NCI-H1694 (cell line): Measurements from ENCODE around the gene SIRT7.

Source experiments
- DNase-seq: peaks from one replicate; lab custom pipeline; 2025; lab: John Stamatoyannopoulos, UW

SIRT7 gene

DNA sequence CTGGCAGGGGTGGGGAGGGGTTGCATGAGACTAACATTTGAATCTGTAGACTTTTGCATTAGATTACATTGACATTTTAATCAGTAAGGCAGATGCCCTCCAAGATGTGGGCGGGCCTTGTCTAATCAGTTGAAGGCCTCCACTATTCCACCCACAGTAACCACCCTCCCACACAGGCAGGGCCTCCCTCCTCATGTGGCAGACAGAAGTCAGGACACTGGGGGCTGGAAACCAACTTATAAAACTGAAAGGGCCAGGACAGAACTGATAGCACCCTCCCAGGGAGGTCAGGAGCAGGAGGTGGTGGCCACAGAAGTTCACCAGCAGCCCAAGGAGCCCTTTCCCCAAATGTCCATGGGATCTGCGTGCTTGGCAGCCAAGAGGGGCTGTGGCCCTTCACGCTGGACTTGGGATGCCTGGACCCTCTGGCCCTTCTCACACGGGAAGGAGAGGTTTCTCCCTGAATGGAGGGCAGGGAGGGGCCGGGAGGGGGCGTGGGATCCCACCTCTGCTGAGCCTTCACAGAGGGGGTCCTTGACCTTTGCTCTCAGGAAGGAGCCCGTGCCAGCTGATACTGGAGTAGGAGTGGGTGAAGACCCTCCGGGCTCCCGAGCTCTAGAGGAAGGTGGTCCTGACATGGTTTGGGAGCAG is 14.5 kb upstream of the SIRT7 start:
- no peak for DNase-seq

DNA sequence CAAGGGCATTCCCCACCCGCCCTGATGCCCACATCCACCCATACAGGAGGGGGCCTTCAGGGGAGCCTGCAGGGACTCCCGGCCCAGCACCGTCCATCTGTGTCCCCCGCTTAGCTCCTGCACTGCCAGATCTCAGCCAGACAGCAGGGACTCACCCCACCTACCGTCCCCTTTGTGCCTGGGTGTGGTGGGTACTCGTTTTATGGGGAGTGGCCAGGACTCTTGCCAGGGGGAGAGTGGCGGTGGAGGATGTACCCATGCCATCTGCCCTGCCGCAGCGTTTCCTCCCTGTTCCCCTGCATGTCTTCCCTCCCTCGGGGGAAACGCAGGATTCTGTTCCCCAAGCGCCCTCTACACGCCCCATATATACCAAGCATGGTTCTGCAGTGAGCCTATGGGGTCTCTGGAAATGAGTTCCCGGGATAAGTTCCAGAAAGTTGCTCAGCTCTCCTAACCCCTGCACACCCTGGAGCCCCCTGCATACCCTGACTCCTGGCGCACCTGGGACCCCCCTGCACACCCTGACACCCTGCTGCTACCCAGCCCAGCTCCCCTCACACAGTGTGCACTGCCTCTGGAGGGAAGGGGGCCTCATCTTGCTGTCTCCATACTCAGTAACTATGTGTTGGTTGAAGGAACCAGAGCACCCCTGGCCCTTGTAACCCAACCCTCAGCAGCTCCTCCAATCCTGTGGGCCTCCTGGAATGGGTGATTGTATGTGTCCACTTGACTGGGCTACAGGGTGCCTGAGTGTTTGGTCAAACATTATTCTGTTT is 13.8 kb upstream of the SIRT7 start:
- peak; percentile 88 for DNase-seq

DNA sequence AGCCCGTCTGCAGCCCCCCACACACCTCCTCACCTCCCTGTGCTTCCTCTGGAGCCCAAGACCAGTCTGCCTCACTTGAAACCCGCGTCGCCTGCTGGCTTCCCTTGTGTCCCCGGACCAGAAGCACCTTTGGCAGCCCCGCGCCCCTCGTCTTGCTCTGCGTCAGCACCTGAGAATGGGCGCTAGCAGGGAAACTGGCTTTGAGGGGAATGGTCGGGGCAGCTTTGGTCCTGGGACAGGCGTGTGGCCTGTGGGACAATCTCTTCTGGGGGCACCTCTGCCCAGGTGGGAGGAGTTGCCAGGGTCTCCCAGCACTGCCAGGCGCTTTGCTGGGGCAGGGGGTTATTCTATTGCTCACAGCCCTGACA is 13.2 kb upstream of the SIRT7 start:
- no peak for DNase-seq

DNA sequence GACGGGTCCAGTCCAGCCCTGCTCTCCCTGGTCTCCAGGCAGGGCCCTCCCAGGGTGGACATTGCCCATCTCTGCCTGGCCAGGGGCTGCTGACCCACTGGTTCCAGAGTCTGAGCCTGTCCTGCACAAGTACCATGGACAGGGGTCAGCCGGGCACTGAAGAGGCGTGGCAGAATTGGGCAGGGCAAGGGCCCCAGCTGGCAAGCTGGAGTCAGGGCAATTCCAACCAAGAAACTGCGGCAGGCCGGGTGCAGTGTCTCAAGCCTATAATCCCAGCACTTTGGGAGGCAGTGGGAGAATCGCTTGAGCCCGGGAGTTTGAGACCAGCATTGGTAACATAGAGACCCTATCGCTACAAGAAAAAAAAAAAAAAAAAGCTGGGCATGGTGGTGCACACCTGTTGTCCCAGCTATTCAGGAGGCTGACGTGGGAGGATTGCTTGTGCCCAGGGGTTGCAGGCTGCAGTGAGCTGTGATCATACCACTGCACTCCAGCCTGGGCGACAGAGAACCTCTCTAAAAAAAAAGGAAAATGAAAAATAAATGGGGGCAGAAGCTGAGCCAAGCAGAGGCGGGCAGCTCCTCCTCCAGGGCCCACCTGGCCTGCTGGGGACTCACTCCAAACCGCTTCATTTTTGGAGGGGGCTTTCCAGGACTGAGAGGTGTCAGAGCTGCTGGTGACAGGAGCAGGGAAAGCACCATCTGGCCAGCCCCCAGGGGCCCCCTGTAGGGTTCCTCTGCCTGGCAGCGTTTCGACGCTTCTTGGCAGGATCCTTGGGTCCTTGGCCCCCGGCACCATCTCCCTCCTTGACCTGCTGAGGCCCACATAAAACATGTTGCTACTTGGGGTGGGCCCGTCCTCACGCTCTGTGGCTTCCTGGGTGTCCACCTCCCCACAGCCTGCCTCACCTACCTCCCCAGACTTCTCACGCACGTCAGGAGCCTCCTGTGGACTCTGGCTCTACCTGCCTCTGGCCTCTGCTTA is 12.5 kb upstream of the SIRT7 start:
- no peak for DNase-seq

DNA sequence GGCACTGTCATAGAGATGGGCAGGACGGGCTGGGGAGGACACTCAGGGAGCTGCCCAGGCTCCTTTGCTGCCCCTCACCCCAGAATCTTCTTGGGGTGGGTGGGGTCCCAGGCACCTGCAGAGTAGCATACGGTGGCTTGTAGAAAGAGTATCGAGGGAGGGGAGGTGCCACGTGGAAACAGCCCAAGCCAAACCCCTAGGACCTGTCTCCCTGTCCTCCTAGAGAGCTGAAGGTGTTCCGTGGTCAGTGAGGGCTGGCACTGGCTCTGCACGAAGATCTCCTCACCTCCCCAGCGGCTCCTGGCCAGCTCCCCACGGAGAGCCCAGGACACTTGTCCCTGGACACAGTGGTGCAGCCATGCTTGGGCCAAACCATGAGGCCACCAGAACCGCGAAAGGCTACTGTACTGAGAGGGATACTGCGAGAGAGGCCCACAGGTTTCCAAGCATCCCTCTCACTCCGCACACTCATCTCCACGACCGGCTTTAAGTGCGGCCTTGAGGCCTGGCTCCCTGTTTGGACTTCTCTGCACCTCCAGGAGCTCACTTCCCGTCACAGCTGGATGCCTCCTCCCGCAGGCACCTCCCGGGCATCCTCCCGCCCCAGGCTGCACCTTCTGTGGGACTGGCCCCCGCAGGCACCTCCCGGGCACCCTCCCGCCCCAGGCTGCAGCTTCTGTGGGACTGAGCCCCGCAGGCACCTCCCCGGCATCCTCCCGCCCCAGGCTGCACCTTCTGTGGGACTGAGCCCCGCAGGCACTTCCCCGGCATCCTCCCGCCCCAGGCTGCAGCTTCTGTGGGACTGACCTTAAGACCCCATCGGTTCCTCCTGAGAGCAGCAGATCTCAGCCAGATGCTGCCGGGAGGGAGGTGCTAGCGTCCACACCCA is 11.5 kb upstream of the SIRT7 start:
- no peak for DNase-seq

DNA sequence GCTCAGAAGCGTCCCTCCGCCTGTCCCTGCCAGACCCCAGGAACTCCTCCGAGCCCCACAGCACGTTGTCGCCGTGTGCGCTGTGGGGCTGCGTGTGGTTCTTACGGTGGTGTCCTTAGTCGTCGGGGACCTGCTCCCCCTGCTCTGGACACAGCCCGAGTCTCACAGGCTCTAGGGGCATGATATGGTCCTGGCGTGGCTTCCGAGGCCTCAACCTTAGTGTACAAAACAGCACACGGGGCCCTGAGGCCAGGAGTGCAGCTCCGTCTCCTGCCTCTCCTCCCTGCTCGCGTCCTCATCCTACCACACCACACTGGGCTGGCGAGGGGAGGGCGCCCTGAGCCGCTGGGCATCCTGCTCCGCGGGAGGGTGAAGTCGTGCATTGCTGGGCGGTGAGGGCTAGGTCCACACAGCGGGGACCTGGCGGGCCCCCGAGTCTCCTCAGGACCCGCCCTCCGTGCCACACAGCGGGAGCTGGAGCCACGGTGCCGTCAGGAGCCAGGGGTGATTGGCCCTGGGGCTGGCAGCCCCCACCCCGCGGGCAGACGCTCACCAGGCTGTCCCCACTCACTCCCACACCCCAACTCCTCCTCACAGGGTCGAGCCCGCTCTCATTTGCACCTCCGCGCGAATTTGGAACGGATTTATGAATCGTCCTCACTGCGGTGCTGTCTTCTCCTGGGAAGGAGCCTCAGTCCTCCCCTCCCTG is 10.7 kb upstream of the SIRT7 start:
- no peak for DNase-seq

DNA sequence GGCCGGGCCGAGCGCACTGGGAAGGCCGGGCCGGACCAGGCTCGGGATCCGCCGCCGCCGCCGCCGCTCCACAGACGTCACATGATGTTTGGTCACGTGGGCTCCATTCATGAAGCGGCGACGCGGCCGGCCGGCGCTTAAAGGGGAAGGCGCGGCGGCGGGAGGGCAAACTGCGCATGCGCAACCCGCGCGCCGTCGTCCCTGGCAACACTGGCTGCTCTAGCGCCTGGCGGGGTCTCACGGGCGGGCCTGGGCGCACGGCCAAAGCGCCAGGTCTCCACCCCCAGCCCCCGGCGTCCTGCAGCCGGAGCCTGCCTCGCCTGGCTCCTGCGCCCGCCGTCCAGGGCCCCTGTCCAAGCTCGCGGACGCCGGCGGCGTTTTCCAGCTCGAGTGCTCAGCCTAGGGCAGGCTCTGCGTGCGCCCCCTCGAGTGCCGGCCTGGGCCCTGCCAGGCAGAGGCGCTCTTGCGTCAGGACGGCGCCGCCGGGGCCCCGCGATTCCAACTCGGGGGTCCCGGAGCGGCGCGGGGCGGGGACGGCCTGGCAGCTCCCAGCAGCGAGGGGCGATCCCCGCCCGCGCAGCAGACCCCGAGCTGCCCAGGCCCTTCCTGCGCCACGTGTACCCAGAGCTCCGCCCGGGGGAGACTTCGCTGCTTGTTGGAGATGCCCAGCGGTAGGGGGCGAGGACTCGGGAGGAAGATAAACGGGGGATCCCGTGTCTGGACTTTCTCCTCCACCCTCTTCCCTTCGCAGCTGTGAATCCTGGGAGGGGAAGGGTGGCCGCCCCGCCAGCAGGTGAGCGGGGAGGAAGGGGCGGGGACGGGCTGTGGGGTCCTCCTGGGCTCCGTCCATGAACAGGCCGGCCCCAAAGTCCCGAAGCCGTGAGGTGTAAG is 9.9 kb upstream of the SIRT7 start, which contains the start of gene MAFG:
TSS of gene MAFG (minus strand) at position 83 of the 891 bp plus-strand sequence. CDS start 4,550 bp downstream, outside the sequence.
- peak; percentile 96 for DNase-seq

DNA sequence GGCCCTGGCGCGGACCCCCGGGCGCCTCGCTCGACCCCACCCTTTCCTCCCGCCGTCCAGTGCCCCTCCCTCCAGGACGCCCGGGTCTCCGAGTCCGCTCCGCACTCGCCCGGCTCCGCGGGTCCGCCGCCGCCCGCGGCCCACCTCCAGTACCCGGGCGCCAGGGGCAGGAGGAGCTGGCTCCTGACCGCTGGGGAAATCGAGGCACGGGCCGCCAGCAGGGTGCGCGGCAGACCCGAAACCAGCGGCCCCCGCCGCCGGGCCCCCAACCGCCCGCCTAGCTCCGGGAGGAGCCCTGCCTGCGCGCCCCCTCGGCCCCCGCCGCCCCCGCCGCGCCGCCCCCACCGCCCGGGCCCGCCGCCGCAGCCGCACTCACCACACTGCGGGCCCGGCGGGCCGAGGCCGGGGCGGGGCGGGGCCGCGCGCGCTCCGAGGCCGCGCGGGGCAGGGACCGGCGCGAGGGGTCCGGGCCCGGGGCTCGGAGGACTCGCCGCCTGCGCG is 9.2 kb upstream of the SIRT7 start:
- no peak for DNase-seq

DNA sequence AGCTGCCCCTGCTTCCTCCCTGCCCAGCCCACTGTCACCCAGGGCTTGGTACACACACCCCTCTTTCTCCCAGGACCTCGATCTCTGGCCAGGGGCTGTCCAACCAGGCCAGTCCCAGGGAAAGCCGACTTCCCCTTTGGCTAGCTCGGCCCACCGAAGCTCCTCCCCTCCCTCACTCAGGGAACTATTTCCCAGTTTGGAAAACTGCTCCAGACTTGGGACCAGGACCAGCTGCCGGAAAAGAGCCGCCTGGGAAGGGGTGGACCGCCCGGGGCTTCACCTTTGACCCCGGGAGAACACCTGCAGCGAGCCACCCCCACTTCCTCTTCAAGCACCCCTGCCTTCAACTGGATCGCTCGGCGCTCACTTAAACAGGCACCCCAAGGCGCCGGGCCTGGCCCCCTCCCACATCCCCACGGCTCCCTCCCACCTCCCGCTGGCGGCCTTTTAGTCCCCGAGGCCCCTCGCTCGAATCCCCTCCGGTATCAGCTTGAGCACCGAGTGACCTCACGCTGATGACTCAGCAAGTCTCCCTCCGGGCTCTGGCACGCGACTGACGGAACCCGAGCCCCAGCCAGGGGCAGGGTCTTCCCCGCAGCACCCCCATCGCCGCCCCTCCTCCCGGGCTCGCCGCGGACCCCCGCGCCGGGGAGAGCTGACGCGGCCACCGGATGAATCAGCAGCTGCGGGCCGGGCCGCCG is 8.6 kb upstream of the SIRT7 start:
- no peak for DNase-seq

DNA sequence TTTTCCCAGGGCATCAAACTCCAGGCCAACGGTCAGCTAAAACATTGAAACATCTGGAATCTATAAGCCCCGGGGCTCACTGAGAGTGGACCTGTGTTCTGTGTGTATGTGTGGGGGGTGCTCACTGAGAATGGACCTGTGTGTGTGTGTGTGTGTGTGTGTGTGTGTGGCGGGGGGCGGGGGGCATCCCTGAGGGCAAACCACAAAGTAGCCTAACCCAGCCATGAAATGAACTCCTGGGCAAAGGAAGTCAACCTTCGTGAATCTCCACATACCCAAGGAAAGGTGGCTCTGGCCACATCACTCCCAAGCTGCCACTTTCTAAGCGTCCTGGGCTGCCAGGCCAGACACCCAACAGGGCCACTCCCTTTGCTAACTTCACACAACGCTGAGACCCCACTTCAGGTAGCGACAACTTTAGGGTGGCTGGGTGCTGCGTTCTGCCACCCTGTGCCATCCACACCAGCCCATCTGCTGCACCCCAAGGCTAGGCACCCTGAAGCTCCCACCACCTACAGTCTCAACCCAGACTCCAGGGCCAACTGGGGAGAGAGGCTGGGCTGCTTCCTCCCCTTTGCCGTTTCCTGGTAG is 8.0 kb upstream of the SIRT7 start:
- no peak for DNase-seq

DNA sequence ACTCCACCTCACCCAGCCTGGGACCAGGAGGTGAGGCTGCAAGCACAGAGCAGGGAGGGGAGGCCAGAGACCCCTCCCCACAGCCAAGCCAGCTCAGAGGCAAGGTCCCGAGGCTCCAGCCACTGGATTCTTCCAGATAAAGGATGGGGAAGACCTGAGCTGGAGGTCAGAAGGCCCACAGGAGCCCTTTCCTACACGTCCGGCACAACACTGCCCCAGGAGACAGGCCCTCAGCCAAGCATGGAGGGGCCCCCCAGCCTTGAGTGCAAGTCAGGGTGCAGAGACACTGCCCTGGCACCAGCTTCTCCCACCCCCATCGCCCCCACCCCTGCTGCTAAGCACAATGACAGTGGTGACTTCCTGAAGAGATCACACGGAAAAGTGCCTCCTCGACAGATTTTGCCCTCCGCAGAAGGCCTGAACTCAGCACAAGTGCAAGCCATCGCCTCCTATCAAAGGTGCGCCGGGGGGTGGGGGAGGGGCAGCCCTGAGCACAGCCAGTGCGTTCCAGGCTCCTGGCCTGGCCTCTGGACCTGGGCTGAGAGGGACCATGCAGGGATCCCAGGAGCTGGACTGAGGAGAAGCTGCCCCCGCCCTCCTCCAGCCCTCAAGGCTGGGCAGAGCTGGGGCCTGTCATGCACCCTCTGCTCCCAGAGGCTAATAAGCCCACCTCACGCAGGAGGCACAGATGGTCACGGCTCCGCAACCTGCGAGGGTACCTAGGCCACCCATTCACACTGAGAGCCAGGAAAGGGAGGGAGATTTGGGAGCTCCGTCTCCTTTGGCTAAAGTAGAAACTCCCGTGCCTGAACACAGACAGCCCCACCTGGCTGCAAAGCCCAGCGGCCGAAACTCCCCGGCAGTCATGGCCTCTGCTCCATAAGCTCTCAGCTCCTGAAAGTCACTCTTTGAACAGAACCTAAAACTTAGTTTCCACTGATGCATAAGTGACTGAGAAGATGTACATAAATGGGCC is 6.9 kb upstream of the SIRT7 start:
- no peak for DNase-seq

DNA sequence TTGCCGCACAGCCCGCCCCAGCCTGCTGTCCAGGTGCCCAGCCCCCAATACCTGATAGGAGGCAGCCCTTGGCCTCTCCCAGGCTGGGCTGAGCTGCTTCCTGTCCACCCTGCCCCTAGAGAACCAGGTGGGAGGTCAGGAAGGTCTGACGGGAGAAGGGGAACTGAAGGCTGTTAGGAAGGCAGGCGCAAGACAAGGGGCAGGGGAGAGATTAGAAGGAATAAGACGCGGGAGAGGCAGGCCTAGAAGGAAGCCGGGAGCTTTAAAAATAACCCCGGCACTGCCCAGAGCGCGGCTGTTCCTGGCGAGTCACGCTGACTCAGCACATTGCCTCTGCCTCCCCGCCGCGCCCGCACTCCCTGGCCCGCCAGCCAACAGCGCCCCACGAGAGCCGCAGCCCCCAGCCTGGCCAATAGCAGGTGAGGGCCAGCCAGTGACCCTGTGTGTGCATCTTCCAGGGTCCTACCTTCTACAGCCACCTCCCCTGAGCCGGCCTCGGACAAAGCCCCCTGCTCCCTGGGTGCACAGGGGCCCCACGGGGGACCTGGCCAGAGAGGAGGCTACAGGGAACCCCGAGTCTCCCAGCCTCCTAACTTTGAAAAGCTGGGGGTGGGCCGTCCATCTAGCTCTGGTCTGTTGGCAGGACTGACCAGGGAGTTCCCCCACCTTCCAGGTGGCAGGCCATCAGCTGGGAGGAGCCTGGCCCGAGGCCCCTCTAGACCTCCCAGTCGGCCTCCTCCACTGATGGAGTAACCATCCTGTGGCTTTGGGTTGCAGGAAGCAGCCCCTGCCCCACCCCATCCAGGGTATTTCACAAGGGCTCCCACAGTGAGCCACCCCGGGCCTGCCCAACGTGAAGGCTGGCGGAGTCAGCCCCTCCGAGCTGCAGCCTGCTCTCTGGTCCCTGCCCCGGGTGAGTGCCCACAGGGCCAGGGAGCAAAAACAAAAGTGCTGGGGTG is 5.6 kb upstream of the SIRT7 start:
- DNase-seq: no peak

DNA sequence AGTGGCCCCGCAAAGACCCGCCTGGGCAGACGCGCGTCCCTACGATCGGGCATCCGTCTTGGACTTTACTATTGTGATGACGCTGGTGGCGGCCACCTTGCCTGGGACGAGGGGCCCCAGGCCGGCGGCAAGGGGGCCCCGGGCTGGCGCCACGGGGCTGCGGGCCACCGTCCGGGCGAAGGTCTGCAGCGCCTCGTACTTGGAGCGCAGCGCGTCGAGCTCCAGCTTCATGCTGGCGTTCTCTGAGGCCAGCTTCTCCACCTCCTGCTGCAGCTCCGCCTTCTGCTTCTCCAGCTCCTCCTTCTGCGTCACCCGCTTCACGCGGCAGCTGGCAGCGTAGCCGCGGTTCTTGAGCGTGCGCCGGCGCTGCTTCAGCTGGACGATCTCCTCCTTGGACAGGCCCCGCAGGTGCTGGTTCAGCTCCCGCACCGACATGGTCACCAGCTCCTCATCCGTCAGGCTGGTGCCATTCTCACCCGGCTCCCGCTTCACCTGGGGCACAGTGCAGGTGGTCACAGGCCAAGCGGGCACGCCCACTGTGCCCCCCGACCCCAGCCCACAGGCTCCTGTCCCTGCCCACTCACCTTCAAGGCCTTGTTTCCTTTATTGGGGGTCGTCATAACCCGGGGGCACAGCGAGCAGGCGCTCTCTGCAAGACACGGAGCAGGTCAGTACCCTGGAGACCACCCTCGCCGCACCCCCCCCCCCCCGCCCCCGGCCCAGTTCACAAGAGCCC is 4.8 kb upstream of the SIRT7 start:
- DNase-seq: no peak

DNA sequence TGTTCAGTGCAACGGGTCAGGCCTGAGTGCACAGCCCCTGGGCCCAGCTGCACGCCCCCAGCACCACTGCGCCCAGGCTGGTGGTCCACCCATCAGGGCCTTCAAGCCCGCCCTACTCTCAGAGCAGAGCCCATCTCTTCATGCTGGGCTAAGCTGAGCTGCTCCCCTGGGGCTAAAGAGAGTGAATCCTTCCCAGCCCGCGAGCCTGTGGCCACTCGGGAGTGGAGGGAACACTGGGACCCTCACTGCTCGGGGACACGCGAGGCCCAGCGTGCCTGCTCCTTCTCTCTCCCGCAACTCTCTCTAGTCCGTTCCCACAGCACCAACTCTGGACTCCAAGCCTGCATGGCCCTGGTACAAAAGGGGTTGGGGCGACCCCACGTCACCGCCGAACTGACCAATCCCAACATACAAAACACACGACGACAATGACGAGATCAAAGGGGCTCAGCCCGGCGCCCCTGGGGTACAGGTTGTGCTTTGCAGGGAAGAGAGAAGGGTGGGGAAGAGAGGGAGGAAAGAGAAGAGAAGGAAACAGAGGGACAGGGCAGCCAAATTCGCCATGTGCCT is 4.1 kb upstream of the SIRT7 start:
- no peak for DNase-seq

DNA sequence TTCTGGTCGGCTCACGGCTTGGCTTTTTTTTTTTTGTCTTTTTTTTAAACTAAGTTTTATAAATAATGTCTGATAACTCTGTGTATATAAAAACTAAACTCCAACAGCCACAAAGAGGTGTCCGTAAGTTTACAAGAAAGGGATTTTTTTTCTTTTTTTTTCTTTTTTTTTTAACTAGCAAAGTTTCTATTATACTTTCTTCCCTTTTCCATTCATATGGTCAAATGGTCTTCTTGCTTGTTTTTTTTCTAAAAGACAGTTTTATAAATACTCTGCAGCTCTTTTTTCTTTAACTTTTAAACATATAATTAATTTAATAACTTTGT is 3.5 kb upstream of the SIRT7 start:
- no peak for DNase-seq
